Ishikawa (cell line): ENCODE measurements around the gene SLC30A10.

ENCODE experiments used
- CEBPB ChIP-seq: IDR thresholded peaks from 2 replicates; pipeline ENCODE4 v1.6.1; 2012
- CREB1 ChIP-seq: IDR thresholded peaks from 2 replicates; pipeline ENCODE4 v1.6.1; 2012; ENCODE audit warnings: low read depth
- EP300 ChIP-seq: IDR thresholded peaks from 2 replicates; pipeline ENCODE4 v1.6.1; 2012; ENCODE audit warnings: borderline replicate concordance
- TAF1 ChIP-seq: IDR thresholded peaks from 2 replicates; pipeline ENCODE4 v1.6.1; 2012; ENCODE audit warnings: low read depth, mild to moderate bottlenecking
- TEAD4 ChIP-seq: IDR thresholded peaks from 2 replicates; pipeline ENCODE4 v1.6.1; 2012
- TF ChIP-seq, protein P1 (sequence below): IDR thresholded peaks from 2 replicates; pipeline ENCODE4 v1.6.1; 2012; ENCODE audit warnings: low read depth, mild to moderate bottlenecking

- TF ChIP-seq, protein P1, sequence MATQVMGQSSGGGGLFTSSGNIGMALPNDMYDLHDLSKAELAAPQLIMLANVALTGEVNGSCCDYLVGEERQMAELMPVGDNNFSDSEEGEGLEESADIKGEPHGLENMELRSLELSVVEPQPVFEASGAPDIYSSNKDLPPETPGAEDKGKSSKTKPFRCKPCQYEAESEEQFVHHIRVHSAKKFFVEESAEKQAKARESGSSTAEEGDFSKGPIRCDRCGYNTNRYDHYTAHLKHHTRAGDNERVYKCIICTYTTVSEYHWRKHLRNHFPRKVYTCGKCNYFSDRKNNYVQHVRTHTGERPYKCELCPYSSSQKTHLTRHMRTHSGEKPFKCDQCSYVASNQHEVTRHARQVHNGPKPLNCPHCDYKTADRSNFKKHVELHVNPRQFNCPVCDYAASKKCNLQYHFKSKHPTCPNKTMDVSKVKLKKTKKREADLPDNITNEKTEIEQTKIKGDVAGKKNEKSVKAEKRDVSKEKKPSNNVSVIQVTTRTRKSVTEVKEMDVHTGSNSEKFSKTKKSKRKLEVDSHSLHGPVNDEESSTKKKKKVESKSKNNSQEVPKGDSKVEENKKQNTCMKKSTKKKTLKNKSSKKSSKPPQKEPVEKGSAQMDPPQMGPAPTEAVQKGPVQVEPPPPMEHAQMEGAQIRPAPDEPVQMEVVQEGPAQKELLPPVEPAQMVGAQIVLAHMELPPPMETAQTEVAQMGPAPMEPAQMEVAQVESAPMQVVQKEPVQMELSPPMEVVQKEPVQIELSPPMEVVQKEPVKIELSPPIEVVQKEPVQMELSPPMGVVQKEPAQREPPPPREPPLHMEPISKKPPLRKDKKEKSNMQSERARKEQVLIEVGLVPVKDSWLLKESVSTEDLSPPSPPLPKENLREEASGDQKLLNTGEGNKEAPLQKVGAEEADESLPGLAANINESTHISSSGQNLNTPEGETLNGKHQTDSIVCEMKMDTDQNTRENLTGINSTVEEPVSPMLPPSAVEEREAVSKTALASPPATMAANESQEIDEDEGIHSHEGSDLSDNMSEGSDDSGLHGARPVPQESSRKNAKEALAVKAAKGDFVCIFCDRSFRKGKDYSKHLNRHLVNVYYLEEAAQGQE = no peak
- TF ChIP-seq EP300 (no peak), TAF1 (no peak), TEAD4 (no peak), CREB1 (no peak), CEBPB (no peak)
Measured at GRCh38 chr1:219954736-219955421, 26.5 kb upstream of the SLC30A10 start.
